ENCODE data around the gene RAD23A.
"Not testable (repeated sequence)": the region's sequence is repeated elsewhere in the genome, so short reads cannot be mapped to it uniquely, and the experiment has no call there.

Gene RAD23A

GRCh38 chr19:12937927-12938778 is 7.5 kb upstream of the RAD23A start, which contains the start of gene CALR:
CALR (plus strand) TSS chr19:12938609; CDS start chr19:12938680, 71 bp downstream.
- peak; percentile 100 for DNase-seq (ENCODE audit: low spot score)

- DNase-seq (ENCODE audit: low spot score): no peak
Measured at GRCh38 chr19:12938779-12939601, 6.7 kb upstream of the RAD23A start.

- no peak for DNase-seq (ENCODE audit: low spot score)
Measured at GRCh38 chr19:12939975-12940423, 5.7 kb upstream of the RAD23A start.

- no peak for DNase-seq (ENCODE audit: low spot score)
Measured at GRCh38 chr19:12940897-12941296, 4.8 kb upstream of the RAD23A start.

- DNase-seq (ENCODE audit: low spot score): no peak
Measured at GRCh38 chr19:12943437-12944044, 2.1 kb upstream of the RAD23A start.

GRCh38 chr19:12944104-12944674 is 1.5 kb upstream of the RAD23A start:
- no peak for DNase-seq (ENCODE audit: low spot score)

- DNase-seq (ENCODE audit: low spot score): no peak
Measured at GRCh38 chr19:12946092-12946721, 545 bp downstream of the RAD23A start.

GRCh38 chr19:12946731-12947496 is 1.3 kb downstream of the RAD23A start:
- DNase-seq (ENCODE audit: low spot score): no peak

GRCh38 chr19:12947702-12948611 is 2.3 kb downstream of the RAD23A start:
- DNase-seq (ENCODE audit: low spot score): no peak

- no peak for DNase-seq (ENCODE audit: low spot score)
Measured at GRCh38 chr19:12948612-12949362, 3.1 kb downstream of the RAD23A start.

GRCh38 chr19:12949363-12950283 is 4.0 kb downstream of the RAD23A start:
- DNase-seq (ENCODE audit: low spot score): no peak

- not testable (repeated sequence) for DNase-seq (ENCODE audit: low spot score)
Measured at GRCh38 chr19:12952050-12952449, 6.4 kb downstream of the RAD23A start.

GRCh38 chr19:12952488-12953137 is 7.0 kb downstream of the RAD23A start:
- DNase-seq (ENCODE audit: low spot score): no peak

GRCh38 chr19:12953138-12953798 is 7.6 kb downstream of the RAD23A start:
- DNase-seq (ENCODE audit: low spot score): no peak

- no peak for DNase-seq (ENCODE audit: low spot score)
Measured at GRCh38 chr19:12953799-12954611, 8.3 kb downstream of the RAD23A start.

GRCh38 chr19:12954612-12954962 is 8.9 kb downstream of the RAD23A start:
- no peak for DNase-seq (ENCODE audit: low spot score)

Data from pons (tissue), 1 donor.